Stimulated activated CD8-positive, alpha-beta memory T cell treated with anti-CD3 and anti-CD28 coated beads, Interleukin-12 subunit alpha, Interleukin-12 subunit beta, amount 100 ng/mL, for 4 hours (primary cell): ENCODE measurements around the gene CHPF.

Source experiments
- DNase-seq: peaks from one replicate; pipeline ENCODE4 v3.0.0-alpha.2; 2020; ENCODE audit warnings: low read depth

The CHPF gene

DNA sequence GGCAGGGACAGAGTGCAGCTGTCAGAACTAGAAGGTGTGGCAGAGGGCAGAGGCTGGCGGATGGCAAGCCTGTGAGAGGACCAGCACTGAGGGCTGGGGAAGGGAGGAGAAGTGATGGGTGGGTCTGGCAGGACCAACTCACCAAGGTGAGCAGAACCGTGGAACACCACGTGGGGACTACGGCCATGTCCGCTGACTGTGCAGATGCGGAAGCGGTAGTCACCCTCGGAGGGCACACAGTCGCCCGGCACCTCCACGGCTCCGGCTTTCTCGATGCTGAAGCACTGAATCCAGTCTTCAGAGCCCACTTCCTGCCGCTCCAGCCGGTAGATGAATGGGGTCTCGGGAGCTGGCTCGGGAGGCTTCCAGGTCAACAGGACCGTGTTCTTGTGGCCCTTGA, 23.5 kb upstream of the CHPF start:
- DNase-seq: no peak

DNA sequence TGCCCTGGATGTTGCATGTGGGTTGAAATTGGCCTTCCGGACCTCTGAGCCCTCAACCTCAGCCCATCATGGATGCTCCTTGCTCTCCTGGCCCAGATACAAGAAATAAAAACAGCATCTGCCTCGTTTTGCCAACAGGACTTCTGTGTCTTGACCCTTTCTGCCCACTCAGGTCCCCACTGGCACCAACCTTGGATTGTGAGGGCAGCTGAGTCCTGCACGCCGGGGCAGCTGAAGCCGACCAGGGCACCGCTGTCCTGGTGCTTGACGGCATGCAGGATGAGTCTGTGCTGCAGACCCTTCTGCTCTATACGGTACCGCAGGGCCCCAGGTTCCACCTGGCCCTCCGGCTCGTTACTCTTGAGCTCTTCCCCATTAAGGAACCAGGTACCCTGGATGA, 23.0 kb upstream of the CHPF start:
- no peak for DNase-seq

DNA sequence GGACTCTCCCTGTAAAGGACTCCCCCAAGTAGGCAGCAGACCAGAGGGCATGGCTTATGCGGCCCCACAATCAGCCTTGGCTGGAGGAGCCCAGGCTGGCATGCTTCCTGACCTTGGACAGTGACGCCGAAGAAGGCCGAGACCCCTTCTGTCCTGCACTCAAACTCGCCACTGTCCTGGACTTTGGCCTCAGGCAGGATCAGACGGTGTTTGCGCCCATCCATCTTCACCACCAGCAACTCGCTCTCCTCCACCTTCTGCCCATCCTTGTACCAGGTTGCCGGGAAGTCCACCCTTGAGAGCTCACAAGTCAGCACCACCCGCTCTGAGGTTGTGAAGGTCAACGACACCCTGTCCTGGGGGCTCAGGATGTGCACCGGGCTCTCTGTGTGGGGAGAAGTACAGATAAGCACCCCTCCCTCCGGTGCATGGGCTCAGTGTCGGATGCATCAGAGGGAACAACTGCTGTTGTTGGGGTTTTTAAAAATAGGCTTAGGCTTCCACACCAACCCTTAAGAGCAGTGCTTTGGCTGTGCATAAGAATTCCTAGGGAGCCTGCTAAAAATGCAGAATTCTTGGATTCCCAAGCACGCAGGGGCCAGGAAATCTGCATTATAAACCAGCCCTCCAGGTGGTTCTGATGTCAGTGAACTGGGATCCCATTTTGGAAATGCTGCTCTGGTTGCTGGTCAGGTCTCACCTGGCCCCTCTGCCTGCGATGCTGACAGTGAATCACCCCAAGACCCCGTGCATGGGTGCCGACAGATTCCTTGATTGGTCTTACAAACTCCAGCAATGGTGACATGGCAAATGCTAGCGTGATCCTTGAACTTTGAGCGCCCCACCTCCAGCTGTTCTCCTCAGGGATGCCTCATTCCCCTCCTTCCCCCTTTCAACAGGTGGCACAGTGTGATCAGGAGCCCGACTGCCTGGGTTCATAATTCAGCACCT, 21.8 kb upstream of the CHPF start:
- no peak for DNase-seq

DNA sequence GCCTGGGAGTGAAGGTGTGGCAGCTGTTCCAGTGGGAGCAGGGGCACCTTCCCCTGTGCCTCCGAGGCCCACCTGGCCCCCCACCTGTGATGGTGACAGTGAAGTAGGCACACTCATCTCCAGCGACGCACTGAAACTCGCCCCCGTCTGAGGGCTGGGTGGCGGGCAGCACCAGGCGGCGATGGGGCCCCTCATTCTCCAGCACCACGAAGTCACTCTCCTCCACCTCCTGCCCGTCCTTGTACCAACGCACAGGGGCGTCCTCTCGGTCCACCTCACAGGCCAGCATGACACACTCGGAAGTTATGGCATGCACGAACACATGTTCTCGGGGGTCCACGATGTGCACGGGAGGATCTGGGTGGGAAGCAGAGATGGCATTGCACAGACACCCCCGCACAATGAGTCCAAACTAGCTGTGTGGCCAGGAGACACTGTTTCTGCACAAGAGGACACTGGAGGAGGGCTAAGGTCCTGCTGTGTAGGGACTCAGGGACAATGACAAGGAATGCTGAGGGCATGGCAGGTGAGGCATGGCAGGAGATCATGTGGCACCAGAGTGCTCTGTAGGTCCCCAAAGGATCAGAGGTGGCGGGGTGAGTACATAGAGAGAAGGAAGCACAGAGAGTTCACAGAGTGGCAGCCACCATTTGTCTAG, 19.8 kb upstream of the CHPF start:
- no peak for DNase-seq

DNA sequence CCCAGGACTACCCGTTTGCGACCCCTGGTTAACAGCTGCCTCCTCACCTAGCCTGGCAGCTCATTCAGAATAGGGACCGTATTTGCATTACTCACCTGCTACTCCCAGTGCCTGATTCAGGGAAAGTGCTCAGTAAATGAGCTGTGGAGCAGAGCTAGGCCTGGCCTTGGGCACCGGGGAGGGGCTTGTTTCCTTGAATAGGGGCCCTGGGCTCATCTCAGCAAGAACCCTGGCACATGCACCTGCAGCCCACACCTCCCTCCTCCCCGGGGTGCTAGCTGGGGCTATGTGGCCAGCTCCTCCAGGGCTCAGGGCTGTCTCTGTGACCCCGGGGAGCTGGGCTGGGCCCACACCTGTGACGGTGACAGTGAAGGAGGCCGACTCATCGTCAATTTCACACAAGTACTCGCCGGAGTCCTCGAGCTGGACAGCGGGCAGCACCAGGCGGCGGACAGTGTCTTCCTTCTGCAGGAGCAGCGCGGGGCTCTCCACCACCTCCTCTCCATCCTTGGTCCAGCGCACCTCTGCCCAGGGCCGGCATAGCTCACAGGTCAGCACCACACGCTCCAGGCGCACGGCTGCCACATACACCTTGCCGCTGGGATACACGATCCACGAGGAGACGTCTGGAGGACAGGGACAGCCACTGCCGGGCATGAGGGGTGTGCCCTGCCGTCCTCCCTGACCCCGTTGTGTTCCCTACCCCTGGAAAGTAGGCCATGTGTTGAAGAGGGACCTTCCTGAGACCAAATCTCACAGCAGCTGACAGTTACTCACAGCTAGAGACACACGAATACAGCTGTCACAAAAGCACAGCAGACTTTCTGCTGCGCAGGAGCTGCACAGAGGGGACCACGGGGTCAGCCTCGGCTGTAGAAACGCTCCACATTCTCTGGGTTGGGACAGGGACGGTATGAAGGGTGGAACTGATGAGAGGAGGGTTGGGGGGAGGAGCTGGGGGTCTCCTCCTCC, 18.7 kb upstream of the CHPF start:
- DNase-seq: no peak

DNA sequence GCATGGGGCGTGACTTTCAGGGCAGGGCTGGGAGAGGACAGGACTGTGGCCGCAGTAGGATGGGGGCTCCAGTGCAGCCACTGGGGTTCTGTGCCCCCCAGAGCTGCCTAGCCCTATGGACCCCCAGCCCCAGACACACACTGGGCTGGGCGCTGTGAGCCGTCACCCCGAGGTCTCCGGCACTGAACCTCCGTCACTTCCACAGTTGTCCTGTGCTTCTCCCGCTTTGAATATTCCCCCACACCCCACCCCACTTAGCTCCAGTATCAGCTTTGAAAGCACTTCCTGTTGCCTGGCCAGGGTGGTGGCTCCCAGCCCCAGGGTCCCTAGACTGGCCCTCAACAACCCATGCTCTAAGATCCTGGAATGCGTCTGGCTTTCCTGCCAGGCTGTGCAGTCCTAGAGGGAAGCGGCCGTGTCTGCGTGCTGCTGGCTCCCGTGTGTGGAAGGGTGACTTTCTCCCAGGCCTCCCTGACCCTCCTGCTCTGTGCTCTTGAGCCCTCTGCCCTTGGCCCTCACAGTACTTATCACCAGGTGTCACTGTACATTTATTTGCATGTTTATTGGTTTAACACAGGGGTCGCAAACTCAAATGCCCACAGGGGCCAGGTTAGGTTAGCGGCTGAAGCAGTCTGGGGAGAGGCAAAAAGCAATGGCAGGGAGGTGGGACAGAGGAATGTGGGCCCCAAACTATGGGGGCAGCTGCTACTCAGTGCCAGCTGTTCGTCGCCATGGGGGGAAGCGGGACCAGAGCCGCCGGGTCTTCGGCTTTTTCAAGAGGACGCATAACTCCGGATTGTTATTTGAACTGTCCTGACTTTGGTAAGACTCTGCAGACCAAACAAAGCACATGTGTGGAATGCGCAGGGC, 17.8 kb upstream of the CHPF start:
- no peak for DNase-seq

DNA sequence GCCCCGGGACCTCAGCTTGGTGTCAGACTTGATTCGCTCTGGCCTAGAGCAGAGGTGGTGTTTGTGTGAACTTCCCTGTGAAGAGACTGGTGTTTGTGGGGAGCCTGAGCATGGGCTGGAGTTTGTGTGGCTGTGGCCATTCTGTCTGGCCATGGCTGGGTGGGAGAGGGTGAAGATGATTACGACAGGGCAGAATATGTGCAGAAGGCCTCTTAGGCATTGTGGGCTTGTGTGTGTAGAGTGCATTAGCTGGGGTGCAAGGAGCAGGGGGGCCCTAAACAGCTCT, 17.2 kb upstream of the CHPF start:
- DNase-seq: no peak

DNA sequence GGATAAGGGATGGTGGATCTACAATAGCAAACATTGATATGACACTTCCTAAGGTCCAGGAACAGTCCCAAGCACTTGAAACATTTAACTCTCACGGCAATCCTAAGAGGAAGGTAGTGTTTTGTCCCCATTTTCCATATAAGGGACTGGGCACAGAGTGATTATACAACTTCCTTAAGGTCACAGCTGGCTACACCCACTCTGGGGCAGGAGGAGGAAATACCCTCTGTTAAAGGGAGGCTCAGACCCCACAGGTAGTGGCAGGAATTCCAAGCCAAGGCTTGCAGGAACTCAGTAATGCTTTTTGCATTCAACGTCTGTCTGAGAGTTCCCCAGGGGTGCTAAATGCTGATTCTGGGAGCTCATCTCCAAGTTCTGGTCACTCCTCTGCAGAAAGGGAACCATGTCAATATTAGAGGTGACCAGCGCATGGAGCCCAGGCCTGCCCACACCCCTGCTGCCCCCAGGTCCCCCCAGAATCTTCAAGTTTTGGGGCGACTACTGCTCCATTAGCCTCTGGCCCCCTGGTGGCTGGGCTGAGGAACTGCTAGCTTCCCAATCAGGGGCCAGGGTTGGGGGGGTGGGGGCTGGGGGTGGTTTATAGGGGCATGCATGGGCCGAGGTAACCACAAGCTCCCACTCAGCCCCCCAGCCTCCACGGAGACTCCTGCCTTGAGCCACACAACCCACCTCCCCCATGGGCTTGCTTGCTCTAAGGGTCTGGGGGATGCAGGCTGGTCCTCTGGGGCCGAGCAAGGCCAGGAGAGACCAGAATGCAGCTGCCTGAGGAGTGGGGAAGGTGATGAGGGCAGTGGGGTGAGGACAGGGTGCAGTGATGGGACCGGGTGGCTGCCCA, 16.7 kb upstream of the CHPF start:
- DNase-seq: no peak

DNA sequence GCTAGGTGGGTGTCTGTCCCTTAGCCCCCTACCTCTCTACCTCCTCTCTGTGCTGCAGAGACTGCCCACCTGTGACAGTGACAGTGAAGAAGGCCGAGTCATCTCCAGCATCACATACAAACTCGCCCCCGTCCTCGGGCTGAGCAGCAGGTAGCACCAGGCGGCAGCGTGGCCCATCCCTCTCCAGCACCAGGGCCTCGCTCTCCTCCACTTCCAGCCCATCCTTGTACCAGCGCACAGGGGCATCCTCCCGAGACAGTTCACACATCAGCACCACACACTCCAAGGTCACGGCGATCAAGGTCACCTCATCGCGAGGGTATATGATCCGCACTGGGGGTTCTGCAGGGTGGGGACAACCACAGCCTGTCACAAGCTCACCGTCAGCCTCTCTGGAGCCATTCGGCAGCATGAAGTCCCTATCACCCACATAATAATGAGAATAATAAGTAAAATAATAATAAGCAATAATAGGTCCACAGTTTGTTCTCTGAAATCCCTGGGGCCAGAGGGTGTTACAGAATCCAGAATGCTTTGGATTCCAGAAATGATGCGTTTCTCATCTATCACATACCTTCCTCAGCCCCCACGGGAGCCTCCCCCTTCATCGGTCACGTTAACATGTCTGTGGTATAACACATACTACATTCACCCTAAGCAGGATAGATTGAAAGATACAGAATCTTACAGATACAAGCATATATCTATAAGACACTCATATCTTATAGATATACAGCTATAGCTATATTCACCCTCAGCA, 15.7 kb upstream of the CHPF start:
- DNase-seq: no peak

DNA sequence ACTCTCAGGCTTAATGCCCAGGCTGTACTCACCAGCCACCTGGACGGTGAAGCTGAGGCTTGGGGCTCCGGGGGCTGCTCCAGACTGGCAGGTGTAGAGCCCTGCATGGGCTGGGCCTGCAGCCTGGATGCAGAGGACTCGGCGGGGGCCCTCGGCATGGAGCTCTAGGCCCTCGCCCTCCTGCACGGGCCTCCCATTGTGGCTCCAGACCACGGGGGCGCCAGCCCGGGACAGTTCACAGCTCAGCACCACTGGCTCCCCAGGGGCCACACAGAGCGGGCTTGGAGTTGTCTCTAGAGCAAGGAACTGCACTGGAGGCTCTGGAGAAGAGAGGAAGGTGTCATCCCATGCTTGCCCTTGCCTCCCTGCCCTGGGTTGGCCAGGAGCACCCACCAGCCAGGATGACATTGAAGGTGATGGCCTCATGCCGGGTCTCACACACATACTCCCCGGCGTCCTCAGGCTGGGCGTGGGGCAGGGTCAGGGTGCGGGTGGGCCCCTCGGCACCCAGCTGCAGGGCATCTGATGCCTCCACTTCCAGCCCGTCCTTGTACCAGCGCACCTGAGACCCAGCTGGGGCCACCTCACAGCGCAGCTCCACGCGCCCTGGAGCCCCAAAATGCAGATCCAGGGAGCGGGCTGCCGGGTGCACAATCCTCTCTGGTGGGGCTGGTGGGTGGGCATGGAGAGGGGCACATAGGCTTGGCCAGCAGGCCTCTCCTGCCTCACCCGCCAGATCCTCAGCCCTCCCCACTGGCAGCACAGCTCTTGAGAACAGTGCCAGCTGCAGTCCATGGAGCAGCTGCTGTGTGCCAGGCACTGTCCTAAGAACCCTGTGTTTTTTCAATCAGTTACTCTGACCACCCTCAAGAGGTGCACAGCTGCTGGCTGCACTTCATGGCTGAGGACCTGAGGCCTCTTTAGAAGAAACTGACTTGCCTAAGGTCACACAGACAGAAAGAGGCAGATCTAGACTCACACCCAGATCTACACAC, 14.5 kb upstream of the CHPF start:
- DNase-seq: no peak

DNA sequence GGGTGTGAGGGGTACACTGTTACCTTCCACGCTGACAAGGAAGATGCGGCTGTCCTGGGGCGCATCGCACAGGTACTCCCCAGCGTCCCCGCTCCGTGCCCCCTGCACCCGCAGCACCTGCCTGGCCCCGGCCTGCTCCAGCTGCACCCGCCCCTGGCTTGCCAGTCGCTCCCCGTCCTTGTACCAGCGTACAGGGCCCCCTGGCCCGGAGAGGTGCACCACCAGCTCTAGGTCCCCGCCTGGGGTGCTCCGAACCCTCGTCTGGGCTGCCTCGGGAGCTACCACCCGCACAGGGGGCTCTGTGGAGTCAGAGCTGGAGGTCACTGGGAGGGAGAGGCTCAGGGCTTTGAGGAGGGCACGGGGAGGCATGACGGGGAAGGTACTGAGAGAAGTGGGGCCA, 13.7 kb upstream of the CHPF start:
- no peak for DNase-seq

DNA sequence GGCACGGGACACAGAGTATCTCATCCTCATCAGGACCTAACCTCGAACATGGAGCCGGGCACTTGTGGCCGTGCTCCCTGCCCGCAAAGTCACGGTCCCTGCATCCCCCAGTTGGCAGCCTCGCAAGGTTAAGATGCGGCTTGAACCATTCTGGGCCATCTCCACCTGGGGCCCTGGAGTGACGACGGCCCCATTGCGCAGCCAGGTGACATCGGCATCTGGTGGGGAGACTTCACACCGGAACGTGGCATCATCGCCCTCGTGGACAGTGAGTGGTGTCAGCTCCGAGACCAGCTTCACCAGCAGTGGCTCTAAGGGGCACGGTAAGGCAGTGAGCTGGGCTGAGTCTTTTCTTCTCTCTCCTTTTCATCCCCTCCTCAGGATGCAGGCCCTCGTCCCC, 12.8 kb upstream of the CHPF start:
- DNase-seq: no peak

DNA sequence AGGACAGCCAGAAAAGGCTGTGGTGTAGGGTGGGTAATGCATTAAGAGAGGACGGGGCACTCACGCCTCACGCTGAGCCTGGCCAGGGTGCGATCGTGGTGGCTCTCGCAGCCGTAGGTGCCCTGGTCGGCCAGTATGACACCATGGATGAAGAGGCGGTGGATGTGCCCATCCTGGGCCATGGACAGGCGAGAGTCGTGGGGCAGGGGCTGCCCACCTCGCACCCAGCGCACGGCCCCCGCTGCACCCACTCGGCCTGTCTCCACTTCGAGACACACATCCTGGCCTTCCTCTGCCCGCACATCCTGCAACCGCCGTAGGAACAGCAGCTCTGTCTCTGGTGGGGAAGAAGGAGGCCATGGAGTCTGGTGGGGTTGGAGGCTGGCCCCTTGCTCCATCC, 12.3 kb upstream of the CHPF start:
- no peak for DNase-seq

DNA sequence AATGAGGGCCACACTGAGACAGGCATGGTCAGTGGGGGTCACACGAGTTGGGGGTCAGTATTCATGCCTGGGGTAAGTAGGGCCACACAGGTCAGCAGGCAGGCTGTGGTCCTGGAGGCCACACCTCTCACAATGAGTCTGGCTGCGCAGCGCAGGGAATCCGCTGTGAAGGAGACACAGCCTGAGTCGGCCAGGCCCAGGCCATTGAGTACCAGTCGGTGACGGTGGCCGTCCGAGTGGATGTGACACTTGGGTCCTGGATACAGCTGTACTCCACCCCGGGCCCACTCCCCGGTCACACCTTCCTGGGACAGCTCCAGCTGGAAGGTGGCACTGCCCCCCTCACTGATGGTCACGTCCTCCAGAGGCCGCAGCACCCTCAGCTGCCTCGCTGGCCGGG, 10.7 kb upstream of the CHPF start:
- DNase-seq: no peak

DNA sequence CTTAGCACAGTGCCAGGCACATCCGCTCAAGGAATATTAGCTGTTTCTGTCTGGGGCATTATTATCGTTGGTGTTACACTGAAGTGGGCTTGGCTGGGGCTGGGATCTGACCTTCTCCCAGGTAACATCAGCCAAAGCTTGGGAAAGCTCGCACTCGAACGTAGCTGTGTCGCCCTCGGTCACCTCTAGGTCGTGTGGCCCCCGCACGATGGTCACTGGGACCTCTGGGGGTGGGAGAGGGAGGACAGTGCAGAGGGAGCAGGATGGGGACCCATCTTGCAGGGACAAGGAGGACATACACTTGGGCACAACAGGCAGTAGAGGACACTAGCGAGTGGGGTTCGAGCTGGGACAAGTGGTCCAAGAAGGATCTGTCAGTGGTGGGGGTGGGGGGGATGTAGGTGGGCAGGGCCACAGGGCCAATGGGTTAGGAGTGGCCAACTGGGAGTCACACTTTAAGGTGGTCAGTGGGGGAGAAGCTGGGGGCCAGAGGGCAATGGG, 9.9 kb upstream of the CHPF start:
- DNase-seq: no peak

DNA sequence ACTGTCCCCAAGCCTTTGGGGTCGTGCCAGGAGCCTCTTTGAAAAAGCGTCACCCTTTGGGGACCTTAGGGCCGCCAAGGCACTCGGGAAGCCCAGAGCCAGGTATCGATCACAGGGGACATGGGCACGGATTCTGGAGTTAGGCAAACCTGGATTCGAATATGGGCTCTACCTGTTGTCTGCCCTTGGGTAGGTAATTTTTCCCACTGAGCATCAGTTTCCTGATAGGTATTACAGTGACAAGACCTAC, 9.5 kb upstream of the CHPF start:
- no peak for DNase-seq

DNA sequence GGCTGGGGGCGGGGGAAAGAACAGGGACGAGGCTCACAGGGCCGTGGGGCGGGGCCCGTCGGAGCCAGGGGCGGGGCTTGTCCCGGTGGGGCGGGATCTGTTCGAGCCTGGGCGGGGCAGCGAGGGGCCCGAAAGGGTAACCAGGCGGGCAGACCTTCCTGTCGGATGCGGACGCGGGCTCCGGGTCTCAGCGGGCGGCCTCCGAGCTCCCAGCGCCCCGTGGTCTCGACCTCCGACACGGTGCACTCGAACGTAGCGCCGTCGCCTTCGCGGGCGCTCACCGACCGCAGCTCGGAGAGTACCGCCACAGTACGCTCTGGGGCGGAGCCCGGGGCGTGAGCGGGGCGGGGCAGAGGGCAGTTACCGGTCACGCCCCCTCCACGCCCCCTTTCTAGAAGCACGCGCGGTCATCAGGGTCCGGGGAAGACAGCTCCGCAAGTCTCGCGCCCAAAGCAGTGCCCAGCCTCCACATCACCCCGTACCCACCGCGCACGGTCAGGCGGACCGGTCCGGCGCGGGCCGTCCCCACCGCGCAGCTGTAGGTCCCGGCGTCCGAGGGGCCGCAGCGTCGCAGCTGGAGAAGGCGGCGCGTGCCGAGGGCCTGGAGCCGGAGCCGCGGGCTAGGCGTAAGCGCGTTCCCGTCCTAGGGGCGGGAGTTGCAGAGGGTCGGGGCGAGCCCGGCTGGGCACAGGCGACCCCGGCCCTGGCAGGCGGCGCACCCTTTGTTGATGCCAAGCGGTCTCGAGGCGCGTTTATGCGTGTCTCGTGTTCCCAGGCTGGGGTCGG, 9.0 kb upstream of the CHPF start:
- DNase-seq: peak; percentile 64
